Lower leg skin (tissue), 3 donors: Measurements from ENCODE around the gene LGALS3.

Source experiments
- POLR2A ChIP-seq, 2 donors: fragments of 450-650 bp; IDR thresholded peaks; one replicate each; pipeline ENCODE4 v1.6.1; 2016 to 2017; ENCODE audit warnings: antibody characterized with exemption in 2 of 2, mild to moderate bottlenecking in 1 of 2, moderate library complexity in 1 of 2
- TF ChIP-seq, protein P1 (sequence below), 3 donors: fragments of 450-650 bp; IDR thresholded peaks; one replicate each; pipeline ENCODE4 v1.5.1; 2016; ENCODE audit warnings: antibody characterized with exemption in 3 of 3, mild to moderate bottlenecking in 3 of 3, moderate library complexity in 2 of 3

DNA sequence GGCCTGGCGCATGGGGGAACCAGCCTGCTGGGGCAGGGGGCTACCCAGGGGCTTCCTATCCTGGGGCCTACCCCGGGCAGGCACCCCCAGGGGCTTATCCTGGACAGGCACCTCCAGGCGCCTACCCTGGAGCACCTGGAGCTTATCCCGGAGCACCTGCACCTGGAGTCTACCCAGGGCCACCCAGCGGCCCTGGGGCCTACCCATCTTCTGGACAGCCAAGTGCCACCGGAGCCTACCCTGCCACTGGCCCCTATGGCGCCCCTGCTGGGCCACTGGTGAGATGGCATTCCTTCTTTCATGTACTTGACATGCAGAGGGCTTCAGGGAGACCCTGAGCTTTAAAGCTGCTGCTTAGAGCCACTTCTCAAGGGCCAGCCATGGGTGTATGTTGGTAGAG is 9.0 kb downstream of the LGALS3 start:
- TF ChIP-seq, protein P1, sequence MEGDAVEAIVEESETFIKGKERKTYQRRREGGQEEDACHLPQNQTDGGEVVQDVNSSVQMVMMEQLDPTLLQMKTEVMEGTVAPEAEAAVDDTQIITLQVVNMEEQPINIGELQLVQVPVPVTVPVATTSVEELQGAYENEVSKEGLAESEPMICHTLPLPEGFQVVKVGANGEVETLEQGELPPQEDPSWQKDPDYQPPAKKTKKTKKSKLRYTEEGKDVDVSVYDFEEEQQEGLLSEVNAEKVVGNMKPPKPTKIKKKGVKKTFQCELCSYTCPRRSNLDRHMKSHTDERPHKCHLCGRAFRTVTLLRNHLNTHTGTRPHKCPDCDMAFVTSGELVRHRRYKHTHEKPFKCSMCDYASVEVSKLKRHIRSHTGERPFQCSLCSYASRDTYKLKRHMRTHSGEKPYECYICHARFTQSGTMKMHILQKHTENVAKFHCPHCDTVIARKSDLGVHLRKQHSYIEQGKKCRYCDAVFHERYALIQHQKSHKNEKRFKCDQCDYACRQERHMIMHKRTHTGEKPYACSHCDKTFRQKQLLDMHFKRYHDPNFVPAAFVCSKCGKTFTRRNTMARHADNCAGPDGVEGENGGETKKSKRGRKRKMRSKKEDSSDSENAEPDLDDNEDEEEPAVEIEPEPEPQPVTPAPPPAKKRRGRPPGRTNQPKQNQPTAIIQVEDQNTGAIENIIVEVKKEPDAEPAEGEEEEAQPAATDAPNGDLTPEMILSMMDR (IDR thresholded peaks at IDR 0.05), result no peak
- TF ChIP-seq POLR2A (IDR thresholded peaks at IDR 0.05), result no peak
